MCF 10A (cell line): Measurements from ENCODE around the gene HM13. TPM values are rescaled to one million over a fixed set of nuclear protein-coding genes. Genes with fewer than 3 reads are reported as not detected.
"Not testable (repeated sequence)": the region's sequence is repeated elsewhere in the genome, so short reads cannot be mapped to it uniquely, and the experiment has no call there.

Experiments used
- BruUV-seq: library from RNA; stranded (reverse); fragments of 400-500 nt; replicated peaks from 2 replicates; lab custom pipeline; 2021; lab: Mats Ljungman, UMichigan
- CTCF ChIA-PET: fragments of 300-600 bp; sonication (Branson Sonifier 250); formaldehyde crosslinking; extraction: SDS; loops from one replicate; lab custom pipeline; 2021; ENCODE audit warnings: antibody characterized with exemption, inconsistent platforms; lab: Yijun Ruan, JAX
- POLR2A ChIA-PET: fragments of 300-600, 350-650 bp; sonication (Branson Sonifier 250); formaldehyde crosslinking; extraction: SDS; loops from one replicate; lab custom pipeline; 2020; ENCODE audit warnings: antibody characterized with exemption, inconsistent platforms; lab: Yijun Ruan, JAX
- DNase-seq: peaks from one replicate; pipeline ENCODE4 v3.0.0-alpha.2; 2018; ENCODE audit not compliant: unreplicated experiment
- H3K27ac Mint-ChIP-seq: one replicate; pipeline ENCODE4 v1.8.0; 2022; ENCODE audit warnings: mild to moderate bottlenecking, low read depth, mixed read lengths; ENCODE audit not compliant: unreplicated experiment
- H3K27me3 Mint-ChIP-seq: one replicate; pipeline ENCODE4 v1.8.0; 2022; ENCODE audit warnings: mixed read lengths; ENCODE audit not compliant: insufficient read depth, unreplicated experiment
- H3K36me3 Mint-ChIP-seq: one replicate; pipeline ENCODE4 v1.8.0; 2022; ENCODE audit warnings: mild to moderate bottlenecking, moderate library complexity, mixed read lengths; ENCODE audit not compliant: insufficient read depth, unreplicated experiment
- H3K4me1 Mint-ChIP-seq: one replicate; pipeline ENCODE4 v1.8.0; 2022; ENCODE audit warnings: mixed read lengths; ENCODE audit not compliant: insufficient read depth, unreplicated experiment
- H3K4me3 Mint-ChIP-seq: one replicate; pipeline ENCODE4 v1.8.0; 2022; ENCODE audit warnings: mild to moderate bottlenecking, moderate library complexity, mixed read lengths; ENCODE audit not compliant: unreplicated experiment
- H3K9me3 Mint-ChIP-seq: one replicate; pipeline ENCODE4 v1.8.0; 2022; ENCODE audit warnings: mixed read lengths; ENCODE audit not compliant: unreplicated experiment
- CTCF ChIP-seq: fragments of 200-600 bp; IDR thresholded peaks from one replicate; pipeline ENCODE4 v1.8.0; 2022; ENCODE audit warnings: antibody characterized with exemption, mild to moderate bottlenecking; ENCODE audit not compliant: unreplicated experiment
- intact Hi-C: fragments of 100-400 bp; cut with micrococcal nuclease; formaldehyde crosslinking; loops from 2 replicates; pipeline ENCODE4 v1.14.1; 2022
- total RNA-seq: library from RNA; stranded (reverse); gene quantifications from 2 replicates; pipeline ENCODE4 v1.2.3, GENCODE V29; 2022

Gene HM13
- total RNA-seq, 1 experiment from 2014 or later = 276 TPM

- peaks cover 11% of the 10 kb centered on the region for H3K27me3 Mint-ChIP-seq
- not testable (repeated sequence) for BruUV-seq, H3K4me3 Mint-ChIP-seq, H3K9me3 Mint-ChIP-seq, H3K4me1 Mint-ChIP-seq, H3K27ac Mint-ChIP-seq, H3K36me3 Mint-ChIP-seq
- peak; percentile 93 for TF ChIP-seq CTCF
- intact Hi-C loops = loop anchor here (1.0 to 2.0 kb wide), 3 partner anchors 43 to 190 kb away; no protein-coding TSS in a partner anchor
- POLR2A ChIA-PET = interaction anchor here (1.0 to 1.2 kb wide), 3 partner anchors 42 to 90 kb away, joined by 3 read pairs; no protein-coding TSS in a partner anchor
- DNase-seq = peak; percentile 86
- CTCF ChIA-PET = interaction anchor here (0.5 to 11.0 kb wide), 65 partner anchors 9 to 1983 kb away, joined by 3 to 225 read pairs (median 4); partner anchors contain the start of genes DEFB115, DEFB119, DEFB121 and DEFB123
Observed at GRCh38 chr20:31502884-31503673, 11.2 kb upstream of the HM13 start.

- no TSS peak for BruUV-seq
- ChIA-PET CTCF (interaction anchor here (0.8 to 3.3 kb wide), 5 partner anchors 15 to 106 kb away, joined by 3 to 28 read pairs (median 4); no protein-coding TSS in a partner anchor), POLR2A (no interaction called here)
- intact Hi-C loops = no loop called here
- Mint-ChIP-seq H3K9me3 (peaks cover 9% of the 10 kb centered on the region), H3K27ac (no peak overlapping the region), H3K4me1 (no peaks in the 10 kb centered on the region), H3K27me3 (peaks cover 11% of the 10 kb centered on the region), H3K4me3 (no peak overlapping the region), H3K36me3 (no peaks in the 10 kb centered on the region)
- TF ChIP-seq CTCF = no peak
- no peak for DNase-seq
Observed at GRCh38 chr20:31505903-31506302, 8.3 kb upstream of the HM13 start.

- CTCF ChIA-PET = interaction anchor here (1.0 to 3.3 kb wide), 7 partner anchors 49 to 1975 kb away, joined by 3 to 28 read pairs (median 9); no protein-coding TSS in a partner anchor
- H3K4me1 Mint-ChIP-seq = no peaks in the 10 kb centered on the region
- POLR2A ChIA-PET = no interaction called here
Observed at GRCh38 chr20:31508517-31509244, 5.6 kb upstream of the HM13 start.

More at GRCh38 chr20:31508517-31509244, 5.6 kb upstream of the HM13 start:
- H3K27me3 Mint-ChIP-seq = peaks cover 11% of the 10 kb centered on the region
- no peak overlapping the region for H3K27ac Mint-ChIP-seq
- peaks cover 9% of the 10 kb centered on the region for H3K9me3 Mint-ChIP-seq
- no peaks in the 10 kb centered on the region for H3K36me3 Mint-ChIP-seq
- intact Hi-C loops = no loop called here
- H3K4me3 Mint-ChIP-seq = no peak overlapping the region
- DNase-seq = no peak
- TF ChIP-seq CTCF = no peak
- no TSS peak for BruUV-seq
